HG02973 (cell line): ENCODE data around the gene MIER2.

Experiments
- ATAC-seq: cut with Tn5 transposase; IDR thresholded peaks from one replicate; pipeline ENCODE4 v1.9.1; 2021; ENCODE audit warnings: moderate library complexity; ENCODE audit not compliant: unreplicated experiment

Gene MIER2

DNA sequence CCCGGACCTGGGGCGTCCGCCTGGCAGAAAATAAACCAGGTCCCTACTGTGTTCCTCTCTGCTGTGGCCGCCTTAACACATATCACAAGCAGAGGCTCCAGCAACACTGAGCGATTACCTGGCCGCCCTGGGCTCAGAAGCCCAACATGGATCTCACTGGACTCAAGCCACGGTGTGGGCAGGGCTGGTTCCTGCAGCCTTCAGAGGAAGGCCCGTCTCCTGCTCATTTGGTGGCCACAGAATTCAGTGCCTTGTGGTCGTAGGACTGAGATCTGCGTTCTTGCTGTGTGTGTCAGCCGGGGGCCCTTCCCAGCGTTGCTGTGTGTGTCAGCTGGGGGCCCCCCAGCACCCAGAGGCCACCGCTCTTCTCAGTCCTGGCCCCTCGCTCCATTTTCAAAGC is 34.1 kb upstream of the MIER2 start:
- ATAC-seq: no peak

DNA sequence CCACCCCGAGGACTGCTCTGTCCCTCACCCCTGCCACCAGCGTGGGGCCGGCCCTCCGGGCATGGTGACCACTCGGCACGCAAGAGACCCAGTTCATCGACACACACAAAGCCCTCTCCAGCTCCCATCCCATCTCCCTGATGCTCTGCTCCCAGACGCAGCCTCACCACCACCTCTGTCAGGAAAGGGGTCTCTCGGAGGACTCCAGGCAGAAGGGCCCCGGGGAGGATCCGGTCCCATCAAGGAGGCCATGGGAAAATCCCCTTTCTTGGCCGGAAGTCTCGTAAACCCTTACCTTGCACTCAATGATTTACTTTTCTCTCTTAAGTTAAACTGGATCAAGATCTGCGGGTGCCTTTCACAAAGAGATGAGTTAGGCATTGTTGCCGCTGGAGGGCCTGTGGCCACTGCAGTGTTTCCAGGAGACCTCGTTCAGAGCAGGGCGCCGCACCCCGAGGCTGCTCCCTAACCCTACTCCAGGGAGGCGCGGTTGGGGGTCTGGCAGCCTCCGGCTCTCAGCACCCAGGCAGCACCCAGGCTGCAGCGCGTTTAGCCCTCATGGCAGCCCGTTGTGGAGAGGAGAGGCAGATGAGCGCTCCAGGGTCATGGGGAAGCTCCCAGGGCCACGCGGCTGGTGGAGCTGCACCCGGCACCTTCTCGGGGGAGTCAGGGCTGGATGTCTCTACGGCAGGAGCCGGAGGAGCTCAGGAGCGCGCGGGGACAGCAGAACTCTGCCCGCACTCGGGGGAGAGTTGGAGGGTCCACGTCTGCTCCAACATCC is 33.4 kb upstream of the MIER2 start:
- no peak for ATAC-seq

DNA sequence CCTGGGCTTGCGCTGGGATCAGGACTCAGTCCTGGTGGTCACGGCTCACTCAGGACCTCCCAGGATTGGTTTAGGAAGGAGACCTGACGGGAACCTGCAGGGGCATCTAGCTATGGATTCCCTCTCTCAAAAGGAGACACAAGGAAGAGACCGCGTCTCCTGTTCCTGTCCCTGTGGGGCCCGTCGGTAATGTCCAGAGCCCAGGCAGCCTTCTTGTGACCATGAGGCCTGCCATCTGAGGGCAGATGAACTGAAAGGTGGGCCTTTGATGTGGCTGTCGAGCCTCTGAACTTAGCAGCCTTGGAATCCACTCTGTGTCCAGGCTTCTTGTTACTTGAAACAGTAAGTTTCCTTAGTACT is 31.5 kb upstream of the MIER2 start:
- ATAC-seq: no peak

- no peak for ATAC-seq
Observed at GRCh38 chr19:375395-376110, 31.0 kb upstream of the MIER2 start.

GRCh38 chr19:374886-375235 is 30.3 kb upstream of the MIER2 start:
- no peak for ATAC-seq

- no peak for ATAC-seq
Observed at GRCh38 chr19:374183-374885, 29.7 kb upstream of the MIER2 start.

DNA sequence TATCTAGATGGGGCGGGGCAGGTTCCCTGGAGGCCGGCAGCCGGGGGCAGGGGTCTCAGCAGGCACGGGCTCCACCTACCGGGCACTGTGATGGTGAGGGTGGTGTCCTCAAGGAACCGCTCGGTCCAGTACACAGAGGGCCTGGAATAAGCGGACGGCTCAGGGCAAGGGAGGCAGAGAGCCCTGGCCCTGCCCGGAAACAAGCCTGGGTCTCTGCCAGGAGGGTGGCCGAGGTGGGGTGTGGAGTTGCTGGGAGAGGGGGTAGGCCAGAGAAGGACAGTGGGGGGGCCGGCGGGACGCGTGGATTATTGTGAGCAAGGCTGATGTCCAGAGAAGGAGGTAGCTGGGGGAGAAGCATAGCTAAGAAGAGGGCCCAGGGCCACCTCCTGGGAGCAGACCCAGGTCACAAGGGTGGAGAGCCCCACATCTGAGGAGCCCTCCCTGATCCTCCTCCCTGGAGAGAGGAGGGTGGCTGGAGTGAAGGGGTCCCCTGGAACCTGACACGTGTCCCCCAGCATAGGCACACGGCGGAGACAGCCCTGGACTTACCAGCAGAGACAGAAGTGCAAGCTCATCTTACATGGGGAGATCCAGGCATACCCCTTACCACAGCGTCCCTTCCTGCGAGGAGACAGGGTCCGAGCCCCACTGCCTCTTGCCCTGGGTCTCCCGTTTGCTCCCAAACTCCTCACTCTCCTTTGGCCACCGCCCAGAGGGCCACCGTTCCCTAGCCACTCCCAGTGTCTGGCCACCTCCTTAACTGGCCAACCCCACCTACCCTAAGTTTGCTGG is 29.0 kb upstream of the MIER2 start:
- ATAC-seq: no peak

- ATAC-seq: no peak
Observed at GRCh38 chr19:372306-372890, 27.8 kb upstream of the MIER2 start.

GRCh38 chr19:371501-372168 is 27.0 kb upstream of the MIER2 start:
- ATAC-seq: no peak

DNA sequence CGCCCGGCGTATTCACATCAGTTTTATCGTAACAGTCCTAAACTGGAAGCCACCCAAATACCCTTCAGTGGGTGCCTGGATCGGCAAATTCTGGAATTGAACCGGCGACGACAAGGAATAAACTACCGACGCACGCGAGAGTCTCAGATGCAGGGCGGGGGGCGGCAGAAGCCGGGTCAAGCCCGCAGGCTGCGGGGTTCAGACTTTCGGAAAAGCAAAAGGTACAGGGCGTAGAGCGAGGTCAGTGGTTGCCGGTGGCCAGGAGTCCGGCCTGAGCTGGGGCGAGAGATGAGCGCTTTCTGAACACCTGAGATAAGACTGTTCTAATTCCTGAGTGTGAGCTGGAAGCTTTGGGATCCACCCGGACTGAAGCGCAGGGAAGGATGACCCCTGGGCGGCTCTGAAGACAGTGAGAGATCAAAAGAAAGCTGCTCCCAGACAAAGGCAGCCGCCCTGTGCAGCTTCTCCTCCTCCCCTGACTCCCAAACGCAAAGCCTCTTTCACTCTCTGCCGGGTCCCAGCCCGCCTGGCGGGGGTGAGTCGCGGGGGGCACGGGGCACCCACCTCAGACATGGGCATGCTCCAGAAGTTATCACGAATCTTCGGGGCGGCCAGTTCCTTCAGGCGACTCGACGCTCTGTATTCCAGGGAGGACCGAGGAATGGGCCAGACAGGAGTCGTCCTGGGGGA is 26.2 kb upstream of the MIER2 start:
- no peak for ATAC-seq

GRCh38 chr19:369876-370275 is 25.3 kb upstream of the MIER2 start:
- no peak for ATAC-seq

DNA sequence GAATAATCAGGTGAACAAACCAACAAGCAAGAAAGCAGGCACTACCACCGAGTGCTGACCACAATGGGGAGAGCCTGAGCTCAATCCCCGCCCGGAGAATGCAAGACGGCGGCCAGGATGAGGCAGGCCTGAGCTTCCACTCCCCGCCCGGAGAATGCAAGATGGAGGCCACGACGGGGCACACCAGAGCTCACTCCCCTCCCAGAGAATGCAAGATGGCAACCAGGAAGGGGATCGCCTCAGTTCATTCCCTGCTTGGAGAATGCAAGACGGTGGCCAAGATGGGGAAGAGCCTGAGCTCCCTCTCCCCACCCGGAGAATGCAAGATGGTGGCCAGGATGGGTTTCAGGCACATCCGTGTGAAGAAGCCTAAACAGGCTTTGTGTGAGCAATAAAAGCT is 24.7 kb upstream of the MIER2 start:
- ATAC-seq: no peak

DNA sequence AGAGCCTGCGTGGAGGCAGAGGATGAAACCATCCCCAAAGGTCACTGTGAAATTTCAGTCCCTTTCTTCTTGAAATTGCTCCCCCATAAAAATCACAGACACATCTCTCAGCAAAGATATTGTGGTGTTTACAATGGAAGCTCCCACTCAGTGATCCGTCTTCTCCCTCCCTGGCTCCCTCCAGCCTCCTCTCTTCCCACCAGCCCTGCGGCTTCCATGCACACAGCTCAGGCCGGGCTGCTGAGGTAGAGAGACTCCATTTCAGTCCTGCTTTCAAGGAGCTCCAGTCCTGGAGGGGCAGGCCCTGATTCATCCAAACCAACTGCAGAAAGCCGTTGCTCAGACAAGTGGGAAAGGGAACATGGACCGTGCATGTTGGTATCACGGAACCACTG is 24.0 kb upstream of the MIER2 start:
- ATAC-seq: no peak

GRCh38 chr19:367963-368629 is 23.5 kb upstream of the MIER2 start:
- ATAC-seq: no peak

DNA sequence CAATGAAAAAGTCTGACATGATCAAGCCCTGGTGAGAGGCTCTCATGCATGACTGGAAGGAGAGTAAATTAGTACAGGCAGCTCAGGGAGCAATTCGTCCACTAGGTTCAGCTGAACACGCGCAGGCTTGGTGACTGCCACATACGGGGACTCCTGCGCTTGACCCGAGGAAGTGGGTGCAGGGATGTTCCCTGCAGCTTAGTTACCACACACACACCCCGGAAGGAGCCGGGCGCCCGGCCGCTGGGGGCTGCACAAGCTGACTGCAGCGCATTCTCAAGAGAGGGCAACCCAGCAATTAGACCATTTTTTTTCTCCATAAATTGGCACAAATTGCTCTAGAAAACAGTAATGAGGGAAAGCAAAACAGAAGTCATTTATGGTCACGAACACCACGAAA is 23.0 kb upstream of the MIER2 start:
- ATAC-seq: no peak

DNA sequence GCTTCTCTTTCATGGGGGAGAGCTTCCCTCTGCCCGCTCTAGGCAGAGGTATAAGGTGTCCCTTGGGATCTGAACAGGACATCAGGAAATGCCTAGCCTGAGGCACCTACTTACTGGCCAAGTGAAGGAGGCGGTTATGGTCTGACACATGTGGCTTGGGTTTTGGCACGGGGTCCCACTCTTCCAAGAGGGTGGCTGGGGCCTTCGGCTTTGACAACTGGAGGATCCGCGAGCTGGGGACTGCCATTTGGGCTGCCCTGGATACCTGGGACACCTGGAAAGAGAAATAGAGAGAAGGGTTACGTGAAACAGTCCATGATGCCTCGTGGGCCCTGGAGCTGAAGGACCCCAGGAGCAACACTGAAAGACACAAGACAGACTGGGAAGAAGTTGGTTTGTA is 22.4 kb upstream of the MIER2 start:
- ATAC-seq: no peak

GRCh38 chr19:366205-366783 is 21.7 kb upstream of the MIER2 start:
- ATAC-seq: no peak

DNA sequence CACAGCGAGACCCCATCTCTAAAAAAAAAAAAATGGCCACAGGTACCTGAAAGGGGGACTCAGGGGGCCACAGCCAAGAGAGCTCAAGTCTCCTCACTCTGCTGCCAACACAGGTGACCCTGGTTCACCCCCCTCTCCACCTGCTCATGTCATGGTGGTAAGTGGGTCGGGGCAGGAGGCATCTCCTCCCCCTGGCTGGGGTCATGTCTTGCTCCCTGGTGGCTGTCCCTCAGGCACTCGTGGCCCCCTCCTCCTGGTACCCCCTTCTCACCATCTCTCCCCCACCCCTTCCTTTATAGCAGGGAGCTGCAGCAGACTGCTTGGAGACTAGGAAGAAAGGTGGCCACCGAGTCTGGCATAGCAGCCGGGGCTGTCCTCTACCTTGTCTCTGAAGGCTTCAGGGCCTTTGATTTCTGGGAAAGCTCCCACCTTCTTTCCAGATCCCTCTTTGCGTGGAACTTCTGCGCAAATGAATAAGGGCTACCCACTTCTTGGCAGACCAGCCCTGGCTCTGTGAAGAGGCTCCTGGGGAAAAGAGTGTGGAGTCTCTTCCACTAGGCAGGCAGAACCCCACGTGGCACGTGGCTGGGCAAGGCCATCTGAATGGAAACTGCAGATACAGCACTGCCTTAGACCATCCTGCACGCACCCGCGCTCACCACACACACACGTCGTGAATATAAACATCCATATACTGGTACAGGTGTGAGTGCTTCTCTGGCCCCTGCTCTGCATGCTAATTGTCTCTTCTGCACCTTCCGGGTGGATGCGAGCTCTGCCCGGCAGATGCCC is 20.1 kb upstream of the MIER2 start:
- no peak for ATAC-seq
